Spleen (tissue), 7 donors: ENCODE measurements around the gene NEURL1.

ENCODE experiments used
- CTCF ChIP-seq, 11 experiments: fragments of 200-600 bp in 7 of 11; fragments of 450-650 bp in 4 of 11; sonication (generic) in 4 of 11; IDR thresholded peaks in 8 of 11; conservative IDR thresholded peaks in 3 of 11; 1 replicate in 7 of 11; 2 replicates in 4 of 11; pipeline versions ENCODE4 v1.4.0 to v1.8.0; 2016 to 2021; ENCODE audit warnings: antibody characterized with exemption in 11 of 11, inconsistent platforms in 4 of 11, mild to moderate bottlenecking in 1 of 11
- POLR2A ChIP-seq, 3 donors: fragments of 450-650 bp; IDR thresholded peaks; one replicate each; pipeline ENCODE4 v1.5.1; 2017; ENCODE audit warnings: antibody characterized with exemption in 3 of 3, mild to moderate bottlenecking in 1 of 3
- donor health status: DM: no; HTN: no; CAD: no; lungs with moderate emphysema.
- donor health status: DM: no; HTN: no; CAD: no.
- donor health status: DM: no; HTN: no; CAD: no.

DNA sequence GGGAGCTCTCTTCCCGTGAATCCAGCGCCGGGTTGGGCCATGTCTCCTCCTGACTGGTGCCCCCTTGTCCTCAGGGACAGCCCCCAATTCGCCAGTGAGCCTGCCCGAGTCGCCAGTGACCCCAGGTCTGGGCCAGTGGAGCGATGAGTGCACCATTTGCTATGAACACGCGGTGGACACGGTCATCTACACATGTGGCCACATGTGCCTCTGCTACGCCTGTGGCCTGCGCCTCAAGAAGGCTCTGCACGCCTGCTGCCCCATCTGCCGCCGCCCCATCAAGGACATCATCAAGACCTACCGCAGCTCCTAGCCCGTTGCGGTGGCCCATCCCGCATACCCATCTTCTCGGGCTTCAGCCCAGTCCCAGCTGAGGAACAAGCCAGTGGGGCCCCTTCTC is 96.6 kb downstream of the NEURL1 start:
- no peak for TF ChIP-seq CTCF (IDR thresholded peaks at IDR 0.05 in 8 of 11, conservative IDR thresholded peaks at IDR 0.05 in 3 of 11)
- TF ChIP-seq POLR2A (IDR thresholded peaks at IDR 0.05): no peak
